Activated B cell treated with CpG ODN at 0.5 μM for 24 hours (primary cell): ENCODE results near the gene ROBO3. TPM values are rescaled to one million over a fixed set of nuclear protein-coding genes. Genes with fewer than 3 reads are reported as not detected.

ENCODE experiments used
- ATAC-seq: fragments of 200-7000 bp; cut with Tn5 transposase; one replicate; pipeline ENCODE4 v1.10.0; 2021; ENCODE audit warnings: low read depth, mild to moderate bottlenecking, moderate library complexity
- CTCF ChIA-PET: fragments of 350-600 bp; sonication (Branson Sonifier 250); formaldehyde crosslinking; loops from one replicate; lab custom pipeline; 2021; ENCODE audit warnings: antibody characterized with exemption; lab: Charles Lee
- POLR2A ChIA-PET: fragments of 350-600 bp; sonication (Branson Sonifier 250); formaldehyde crosslinking; loops from one replicate; lab custom pipeline; 2021; ENCODE audit warnings: antibody characterized with exemption; lab: Charles Lee
- DNase-seq: peaks from one replicate; pipeline ENCODE4 v3.0.0; 2022
- H3K27ac Mint-ChIP-seq: one replicate; pipeline ENCODE4 v1.8.0; 2020; ENCODE audit warnings: mixed read lengths
- H3K27me3 Mint-ChIP-seq: one replicate; pipeline ENCODE4 v1.8.0; 2021; ENCODE audit warnings: mixed read lengths
- H3K36me3 Mint-ChIP-seq: one replicate; pipeline ENCODE4 v1.8.0; 2021; ENCODE audit warnings: low read depth, mixed read lengths
- H3K4me1 Mint-ChIP-seq: one replicate; pipeline ENCODE4 v1.8.0; 2021; ENCODE audit warnings: mixed read lengths
- H3K4me3 Mint-ChIP-seq: one replicate; pipeline ENCODE4 v1.8.0; 2020; ENCODE audit warnings: mild to moderate bottlenecking, mixed read lengths
- H3K9me3 Mint-ChIP-seq: one replicate; pipeline ENCODE4 v1.8.0; 2020; ENCODE audit warnings: mixed read lengths
- intact Hi-C: fragments of 100-400 bp; cut with micrococcal nuclease; formaldehyde crosslinking; loops from one replicate; pipeline ENCODE4 v1.15.1; 2024
- total RNA-seq: library from RNA; stranded (reverse); gene quantifications from 2 replicates; pipeline ENCODE4 v1.2.3, GENCODE V29; 2022
- TF ChIP-seq, protein P1 (sequence below): fragments of 200-600 bp; IDR thresholded peaks from one replicate; pipeline ENCODE4 v1.8.0; 2022; ENCODE audit warnings: antibody characterized with exemption, mild to moderate bottlenecking

ROBO3 gene
- total RNA-seq, 1 donor from 2014 or later, result 1.5 TPM

- intact Hi-C loops, result no loop called here
- peaks cover 24% of the 10 kb centered on the region for H3K27me3 Mint-ChIP-seq
- POLR2A ChIA-PET, result no interaction called here
Measured at GRCh38 chr11:124834526-124835180, 30.6 kb upstream of the ROBO3 start.

DNA sequence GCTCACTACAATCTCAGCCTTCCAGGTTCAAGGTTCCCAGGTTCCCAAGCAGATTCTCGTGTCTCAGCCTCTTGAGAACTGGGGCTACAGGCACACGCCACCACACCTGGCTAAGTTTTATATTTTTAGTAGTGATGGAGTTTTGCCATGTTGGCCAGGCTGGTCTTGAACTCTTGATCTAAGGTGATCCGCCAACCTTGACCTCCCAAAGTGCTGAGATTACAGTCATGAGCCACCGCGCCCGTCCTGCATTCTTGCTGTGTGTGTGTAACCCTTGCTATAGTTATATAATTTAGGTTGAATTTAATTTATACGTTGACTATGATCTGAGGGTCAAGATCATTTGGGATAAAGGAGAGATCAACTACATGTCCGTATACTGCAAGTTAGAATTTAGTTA lies 29.3 kb upstream of the ROBO3 start:
- ATAC-seq, result no peak
- H3K27me3 Mint-ChIP-seq, result peaks cover 33% of the 10 kb centered on the region
- ChIA-PET POLR2A (interaction anchor here (1.3 kb wide), 1 partner anchor 38 kb away, joined by 3 read pairs; no protein-coding TSS in a partner anchor), CTCF (interaction anchor here (0.9 to 5.4 kb wide), 8 partner anchors 35 to 434 kb away, joined by 3 to 84 read pairs (median 4); no protein-coding TSS in a partner anchor)
- TF ChIP-seq, protein P1, sequence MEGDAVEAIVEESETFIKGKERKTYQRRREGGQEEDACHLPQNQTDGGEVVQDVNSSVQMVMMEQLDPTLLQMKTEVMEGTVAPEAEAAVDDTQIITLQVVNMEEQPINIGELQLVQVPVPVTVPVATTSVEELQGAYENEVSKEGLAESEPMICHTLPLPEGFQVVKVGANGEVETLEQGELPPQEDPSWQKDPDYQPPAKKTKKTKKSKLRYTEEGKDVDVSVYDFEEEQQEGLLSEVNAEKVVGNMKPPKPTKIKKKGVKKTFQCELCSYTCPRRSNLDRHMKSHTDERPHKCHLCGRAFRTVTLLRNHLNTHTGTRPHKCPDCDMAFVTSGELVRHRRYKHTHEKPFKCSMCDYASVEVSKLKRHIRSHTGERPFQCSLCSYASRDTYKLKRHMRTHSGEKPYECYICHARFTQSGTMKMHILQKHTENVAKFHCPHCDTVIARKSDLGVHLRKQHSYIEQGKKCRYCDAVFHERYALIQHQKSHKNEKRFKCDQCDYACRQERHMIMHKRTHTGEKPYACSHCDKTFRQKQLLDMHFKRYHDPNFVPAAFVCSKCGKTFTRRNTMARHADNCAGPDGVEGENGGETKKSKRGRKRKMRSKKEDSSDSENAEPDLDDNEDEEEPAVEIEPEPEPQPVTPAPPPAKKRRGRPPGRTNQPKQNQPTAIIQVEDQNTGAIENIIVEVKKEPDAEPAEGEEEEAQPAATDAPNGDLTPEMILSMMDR, result no peak
- H3K4me3 Mint-ChIP-seq, result peak overlapping the region; percentile 71
- no peak for DNase-seq
- H3K4me1 Mint-ChIP-seq, result peaks cover 16% of the 10 kb centered on the region
- H3K36me3 Mint-ChIP-seq, result no peaks in the 10 kb centered on the region
- intact Hi-C loops, result loop anchor here (2.0 kb wide), 3 partner anchors 31 to 765 kb away; partner anchors contain the start of gene MSANTD2
- H3K9me3 Mint-ChIP-seq, result no peaks in the 10 kb centered on the region
- H3K27ac Mint-ChIP-seq, result no peak overlapping the region

More at GRCh38 chr11:124834526-124835180, 30.6 kb upstream of the ROBO3 start:
- Mint-ChIP-seq H3K27ac (no peak overlapping the region), H3K9me3 (no peaks in the 10 kb centered on the region), H3K4me3 (no peak overlapping the region), H3K4me1 (peaks cover 11% of the 10 kb centered on the region), H3K36me3 (no peaks in the 10 kb centered on the region)
- no peak for DNase-seq
- no peak for ATAC-seq
- TF ChIP-seq, protein P1, result no peak
- CTCF ChIA-PET, result interaction anchor here (2.1 to 5.4 kb wide), 3 partner anchors 165 to 190 kb away, joined by 13 to 84 read pairs (median 17); no protein-coding TSS in a partner anchor

GRCh38 chr11:124837491-124837856 lies 27.8 kb upstream of the ROBO3 start:
- CTCF ChIA-PET, result interaction anchor here (0.9 to 5.4 kb wide), 16 partner anchors 9 to 436 kb away, joined by 3 to 84 read pairs (median 4); partner anchors contain the start of gene TBRG1
- Mint-ChIP-seq H3K4me3 (no peak overlapping the region), H3K4me1 (peaks cover 16% of the 10 kb centered on the region), H3K27ac (no peak overlapping the region), H3K36me3 (no peaks in the 10 kb centered on the region), H3K27me3 (peaks cover 47% of the 10 kb centered on the region), H3K9me3 (no peaks in the 10 kb centered on the region)
- DNase-seq (no peak), ATAC-seq (no peak)
- intact Hi-C loops, result loop anchor here (1.0 to 2.0 kb wide), 7 partner anchors 29 to 767 kb away; partner anchors contain the start of gene MSANTD2
- TF ChIP-seq, protein P1, result no peak
- POLR2A ChIA-PET, result interaction anchor here (0.8 to 1.6 kb wide), 2 partner anchors 79 to 167 kb away, joined by 3 read pairs; no protein-coding TSS in a partner anchor

DNA sequence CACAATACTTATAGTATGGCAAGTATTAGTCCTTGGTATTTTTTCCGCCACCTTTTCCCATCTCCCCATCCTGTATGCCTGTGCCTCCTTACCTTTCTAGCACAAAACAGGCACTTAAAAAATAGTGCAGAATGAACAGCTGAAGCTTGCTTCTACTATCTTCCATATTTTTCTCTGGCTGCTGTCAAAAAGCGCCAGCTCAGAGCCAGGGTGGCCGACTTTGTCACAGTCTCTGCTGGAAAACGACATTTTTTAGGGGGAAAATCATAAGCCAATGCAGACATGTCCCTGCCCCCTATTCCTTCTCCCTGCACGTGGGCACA lies 26.5 kb upstream of the ROBO3 start:
- ATAC-seq (no peak), DNase-seq (no peak)
- H3K27me3 Mint-ChIP-seq, result peaks cover 57% of the 10 kb centered on the region
- peaks cover 16% of the 10 kb centered on the region for H3K4me1 Mint-ChIP-seq
- H3K4me3 Mint-ChIP-seq, result no peak overlapping the region
- TF ChIP-seq, protein P1, result no peak
- no peaks in the 10 kb centered on the region for H3K36me3 Mint-ChIP-seq
- ChIA-PET POLR2A (no interaction called here), CTCF (interaction anchor here (1.2 to 5.4 kb wide), 7 partner anchors 38 to 195 kb away, joined by 3 to 84 read pairs (median 6); partner anchors contain the start of genes MSANTD2, SIAE and SPA17)
- no peaks in the 10 kb centered on the region for H3K9me3 Mint-ChIP-seq
- no peak overlapping the region for H3K27ac Mint-ChIP-seq
- intact Hi-C loops, result no loop called here
